Uterus (tissue), 2 donors: ENCODE measurements around the gene STYXL1.

Source experiments
- POLR2A ChIP-seq, 2 donors: fragments of 450-650 bp; IDR thresholded peaks; one replicate each; pipeline ENCODE4 v1.6.1; 2016; ENCODE audit warnings: antibody characterized with exemption in 2 of 2, mild to moderate bottlenecking in 1 of 2, moderate library complexity in 1 of 2
- TF ChIP-seq, protein P1 (sequence below), 4 experiments: fragments of 200-600 bp in 2 of 4; fragments of 450-650 bp in 2 of 4; sonication (generic) in 2 of 4; IDR thresholded peaks; one replicate each; pipeline ENCODE4 v1.5.1; 2016 to 2019; ENCODE audit warnings: antibody characterized with exemption in 4 of 4, mild to moderate bottlenecking in 2 of 4, moderate library complexity in 1 of 4

DNA sequence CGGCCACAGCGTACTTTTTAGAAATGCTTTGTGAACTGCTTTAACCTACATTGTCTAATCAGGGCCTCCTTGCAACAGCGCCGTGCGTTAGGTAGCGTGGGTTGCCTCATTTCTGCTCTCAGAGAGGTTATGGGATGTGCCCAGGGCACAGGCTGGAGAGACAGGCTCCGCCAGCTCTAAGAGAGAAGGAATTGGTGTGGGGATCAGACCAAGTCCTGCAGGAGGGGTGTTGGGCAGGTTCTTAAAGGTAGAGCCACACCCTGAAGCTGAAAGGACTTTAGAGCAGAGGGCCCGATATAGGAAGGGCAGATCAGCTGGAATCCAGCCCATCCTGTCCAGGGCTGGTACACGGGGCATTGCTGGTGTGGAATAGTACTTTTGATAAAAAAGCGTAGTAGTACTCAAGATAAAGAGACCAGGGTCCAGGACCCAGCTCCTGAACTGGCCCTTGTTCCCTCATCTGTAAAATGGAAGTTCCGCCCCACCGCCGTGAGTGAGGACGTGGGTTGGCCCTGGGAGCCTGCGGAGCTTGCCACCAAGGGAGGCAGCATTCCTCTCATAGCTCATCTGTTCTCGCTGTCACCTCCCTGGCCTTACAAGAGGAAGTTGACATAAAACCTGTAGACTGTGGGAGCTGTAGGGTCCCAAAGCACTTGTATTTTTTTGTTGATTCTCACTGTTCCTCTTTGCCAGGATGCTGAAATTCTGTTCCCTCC lies 90.6 kb downstream of the STYXL1 start:
- TF ChIP-seq, protein P1, sequence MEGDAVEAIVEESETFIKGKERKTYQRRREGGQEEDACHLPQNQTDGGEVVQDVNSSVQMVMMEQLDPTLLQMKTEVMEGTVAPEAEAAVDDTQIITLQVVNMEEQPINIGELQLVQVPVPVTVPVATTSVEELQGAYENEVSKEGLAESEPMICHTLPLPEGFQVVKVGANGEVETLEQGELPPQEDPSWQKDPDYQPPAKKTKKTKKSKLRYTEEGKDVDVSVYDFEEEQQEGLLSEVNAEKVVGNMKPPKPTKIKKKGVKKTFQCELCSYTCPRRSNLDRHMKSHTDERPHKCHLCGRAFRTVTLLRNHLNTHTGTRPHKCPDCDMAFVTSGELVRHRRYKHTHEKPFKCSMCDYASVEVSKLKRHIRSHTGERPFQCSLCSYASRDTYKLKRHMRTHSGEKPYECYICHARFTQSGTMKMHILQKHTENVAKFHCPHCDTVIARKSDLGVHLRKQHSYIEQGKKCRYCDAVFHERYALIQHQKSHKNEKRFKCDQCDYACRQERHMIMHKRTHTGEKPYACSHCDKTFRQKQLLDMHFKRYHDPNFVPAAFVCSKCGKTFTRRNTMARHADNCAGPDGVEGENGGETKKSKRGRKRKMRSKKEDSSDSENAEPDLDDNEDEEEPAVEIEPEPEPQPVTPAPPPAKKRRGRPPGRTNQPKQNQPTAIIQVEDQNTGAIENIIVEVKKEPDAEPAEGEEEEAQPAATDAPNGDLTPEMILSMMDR (IDR thresholded peaks at IDR 0.05) = no peak
- no peak for TF ChIP-seq POLR2A (IDR thresholded peaks at IDR 0.05)
